ENCODE data around the gene SLC25A12. TPM values are rescaled to one million over a fixed set of nuclear protein-coding genes. Genes with fewer than 3 reads are reported as not detected.

SLC25A12 gene
- total and polyA plus RNA-seq, 2 donors (not counting 1 experiment from before 2014, with no cell fraction given) = 10.0 to 21.0 TPM

GRCh38 chr2:171882089-171882769, 11.8 kb downstream of the SLC25A12 start:
- POLR2A ChIA-PET = no interaction called here
- no peaks in the 10 kb centered on the region for H3K9me3 ChIP-seq (ENCODE audit: control extremely low read depth in 1 of 3, control insufficient read depth in 2 of 3, insufficient read depth in 1 of 3, low read length in 2 of 3)
- intact Hi-C loops (cut with micrococcal nuclease) = no loop called here

More at GRCh38 chr2:171882089-171882769, 11.8 kb downstream of the SLC25A12 start:
- H3K4me1 Mint-ChIP-seq = peaks cover 9% of the 10 kb centered on the region
- Histone ChIP-seq H3K4me3 (ENCODE audit: control extremely low read depth in 1 of 5, extremely low read depth in 1 of 5, insufficient read depth in 1 of 5, low read depth in 2 of 5, low read length in 4 of 5) (no peak overlapping the region), H3K4me1 (ENCODE audit: control insufficient read depth in 2 of 2, insufficient read depth in 2 of 2, low read length in 2 of 2) (no peaks in the 10 kb centered on the region), H3K27me3 (replicated peaks in 1 of 4; ENCODE audit: control extremely low read depth in 1 of 4, control insufficient read depth in 3 of 4, insufficient read depth in 4 of 4, low read length in 3 of 4) (no peaks in the 10 kb centered on the region), H3K4me2 (replicated peaks; ENCODE audit: low read depth, low read length, poor library complexity, severe bottlenecking) (no peak overlapping the region), H3K36me3 (replicated peaks in 1 of 2; ENCODE audit: control extremely low read depth in 1 of 2, control insufficient read depth in 1 of 2, extremely low read depth in 1 of 2, insufficient read depth in 2 of 2, low read length in 1 of 2) (peaks cover 0 to 2% of the 10 kb centered on the region in 2 experiments), H4K20me1 (ENCODE audit: control insufficient read depth, insufficient read depth, low read length, poor library complexity, severe bottlenecking) (peaks cover 5% of the 10 kb centered on the region), H3K79me2 (ENCODE audit: control insufficient read depth, insufficient read depth, low read length) (peaks cover 21% of the 10 kb centered on the region), H3K27ac (ENCODE audit: low read length in 2 of 2) (no peak overlapping the region), H3K9ac (ENCODE audit: low read length) (no peak overlapping the region), H2AFZ (ENCODE audit: insufficient read depth, low read depth, low read length, poor library complexity, severe bottlenecking) (no peak overlapping the region)
- DNase-seq = no peak
- H3K4me3 Mint-ChIP-seq = no peak overlapping the region
- H3K27me3 Mint-ChIP-seq = no peaks in the 10 kb centered on the region
- H3K9me3 Mint-ChIP-seq (ENCODE audit: insufficient read depth) = no peaks in the 10 kb centered on the region
- TF ChIP-seq CTCF (IDR thresholded peaks at IDR 0.05) (no peak), EZH2 (IDR thresholded peaks at IDR 0.05; ENCODE audit: borderline replicate concordance, insufficient read depth, low read depth, low read length, poor library complexity, severe bottlenecking) (no peak)
- no peak overlapping the region for H3K27ac Mint-ChIP-seq
- ATAC-seq (ENCODE audit: low read depth) = no peak
- CTCF ChIA-PET = no interaction called here
- WGBS (ENCODE audit: insufficient coverage) = no CpG with 5 or more reads among the region's 2 CpGs
